ENCODE data around the gene MYDGF.

GRCh38 chr19:4697304-4697703 is 27.2 kb upstream of the MYDGF start:
- TF ChIP-seq YY1 (IDR thresholded peaks at IDR 0.05) (no peak), CTCF (IDR thresholded peaks at IDR 0.05; ENCODE audit: low read depth, low read length, missing input control) (no peak), MAX (IDR thresholded peaks at IDR 0.05) (no peak), SP1 (IDR thresholded peaks at IDR 0.05) (no peak), HNF4G (IDR thresholded peaks at IDR 0.05) (no peak), GABPA (IDR thresholded peaks at IDR 0.05 in 1 of 2, conservative IDR thresholded peaks at IDR 0.05 in 1 of 2) (no peak)

All from liver (tissue), 3 donors.